ENCODE measurements around the gene ZNF407.

DNA sequence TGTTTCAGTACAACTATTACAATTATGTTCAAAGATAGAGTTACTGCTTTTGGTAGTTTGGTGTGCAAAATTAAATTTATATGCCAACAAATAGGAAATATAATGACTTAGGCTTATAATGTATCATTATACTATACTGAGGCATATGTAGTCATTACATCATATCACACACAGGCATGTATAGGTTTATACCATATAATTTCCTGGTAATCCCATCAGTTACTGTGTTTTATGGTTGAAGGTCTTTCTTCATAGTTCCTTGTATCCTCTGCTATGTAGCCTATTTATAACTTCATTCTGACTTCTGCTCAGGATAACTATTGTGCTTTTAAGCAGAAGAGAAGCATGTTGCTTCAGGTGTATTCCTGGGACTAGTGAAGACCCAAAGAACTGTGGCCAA, 110.5 kb downstream of the ZNF407 start:
- TF ChIP-seq, protein P1, sequence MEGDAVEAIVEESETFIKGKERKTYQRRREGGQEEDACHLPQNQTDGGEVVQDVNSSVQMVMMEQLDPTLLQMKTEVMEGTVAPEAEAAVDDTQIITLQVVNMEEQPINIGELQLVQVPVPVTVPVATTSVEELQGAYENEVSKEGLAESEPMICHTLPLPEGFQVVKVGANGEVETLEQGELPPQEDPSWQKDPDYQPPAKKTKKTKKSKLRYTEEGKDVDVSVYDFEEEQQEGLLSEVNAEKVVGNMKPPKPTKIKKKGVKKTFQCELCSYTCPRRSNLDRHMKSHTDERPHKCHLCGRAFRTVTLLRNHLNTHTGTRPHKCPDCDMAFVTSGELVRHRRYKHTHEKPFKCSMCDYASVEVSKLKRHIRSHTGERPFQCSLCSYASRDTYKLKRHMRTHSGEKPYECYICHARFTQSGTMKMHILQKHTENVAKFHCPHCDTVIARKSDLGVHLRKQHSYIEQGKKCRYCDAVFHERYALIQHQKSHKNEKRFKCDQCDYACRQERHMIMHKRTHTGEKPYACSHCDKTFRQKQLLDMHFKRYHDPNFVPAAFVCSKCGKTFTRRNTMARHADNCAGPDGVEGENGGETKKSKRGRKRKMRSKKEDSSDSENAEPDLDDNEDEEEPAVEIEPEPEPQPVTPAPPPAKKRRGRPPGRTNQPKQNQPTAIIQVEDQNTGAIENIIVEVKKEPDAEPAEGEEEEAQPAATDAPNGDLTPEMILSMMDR (IDR thresholded peaks at IDR 0.05): no peak
- TF ChIP-seq POLR2A (IDR thresholded peaks at IDR 0.05): no peak

Data from testis (tissue), 2 donors.